K562 (cell line): Measurements from ENCODE around the gene ARMC9.

Experiments
- CHD4 ChIP-seq: fragments of 200-600 bp; sonication (generic); IDR thresholded peaks from 3 replicates; pipeline ENCODE4 v1.6.1; 2012; ENCODE audit warnings: low read depth, mild to moderate bottlenecking, mixed read lengths, low read length, inconsistent platforms; ENCODE audit not compliant: insufficient read depth, insufficient replicate concordance, poor library complexity, severe bottlenecking
- JUND ChIP-seq, 2 experiments: IDR thresholded peaks; 2 replicates in 1 of 2; 3 replicates in 1 of 2; pipeline ENCODE4 v1.6.1; 2011; ENCODE audit warnings: borderline replicate concordance in 2 of 2, low read depth in 2 of 2, low read length in 2 of 2, improper control_type of control experiment in 1 of 2, missing biosample characterization in 1 of 2, missing genetic modification characterization in 1 of 2, missing genetic modification reagents in 1 of 2
- NR1H2 ChIP-seq: sonication (generic); formaldehyde crosslinking; IDR thresholded peaks from 2 replicates; pipeline ENCODE4 v1.4.0; 2020; ENCODE audit warnings: mild to moderate bottlenecking, missing genetic modification reagents
- NR2C2 ChIP-seq, 2 experiments: fragments of 200-800 bp in 1 of 2; sonication (Bioruptor generic) in 1 of 2; sonication (generic) in 1 of 2; formaldehyde crosslinking in 1 of 2; IDR thresholded peaks; 2 replicates each; pipeline versions ENCODE4 v1.6.1 to v1.8.0; 2016 to 2022; ENCODE audit warnings: mild to moderate bottlenecking in 1 of 2, missing compliant biosample characterization in 1 of 2, missing genetic modification characterization in 1 of 2, missing genetic modification reagents in 1 of 2
- POLR2A ChIP-seq: fragments of 450-650 bp; conservative IDR thresholded peaks from 2 replicates; pipeline ENCODE4 v1.6.1; 2016
- SREBF2 ChIP-seq: sonication (generic); formaldehyde crosslinking; IDR thresholded peaks from 2 replicates; pipeline ENCODE4 v1.4.0; 2020; ENCODE audit warnings: mild to moderate bottlenecking, missing genetic modification reagents
- USF2 ChIP-seq: sonication (generic); formaldehyde crosslinking; IDR thresholded peaks from 2 replicates; pipeline ENCODE4 v1.5.0; 2020; ENCODE audit warnings: missing genetic modification reagents
- ZFP1 ChIP-seq: fragments of 450-650 bp; formaldehyde crosslinking; IDR thresholded peaks from 2 replicates; pipeline ENCODE4 v1.4.0; 2020; ENCODE audit warnings: mild to moderate bottlenecking, mixed read lengths
- ZNF23 ChIP-seq: fragments of 250-450 bp; sonication (Bioruptor Pico); IDR thresholded peaks from 2 replicates; pipeline ENCODE4 v1.4.0; 2020; ENCODE audit warnings: mild to moderate bottlenecking

- TF ChIP-seq ZFP1, result no peak
- no peak for TF ChIP-seq NR1H2 (CRISPR knock-in tag)
- no peak for TF ChIP-seq JUND (IDR thresholded peaks at IDR 0.05; ENCODE audit: borderline replicate concordance, low read depth, low read length)
- no peak for TF ChIP-seq JUND (tag; IDR thresholded peaks at IDR 0.05; ENCODE audit: borderline replicate concordance, low read depth, low read length)
- TF ChIP-seq SREBF2, result no peak
- no peak for TF ChIP-seq ZNF23 (CRISPR knock-in tag)
- TF ChIP-seq CHD4, result no peak
- no peak for TF ChIP-seq POLR2A
- no peak for TF ChIP-seq USF2 (CRISPR knock-in tag)
- no peak for TF ChIP-seq NR2C2 (CRISPR knock-in tag; IDR thresholded peaks at IDR 0.05)
- TF ChIP-seq NR2C2 (tag; IDR thresholded peaks at IDR 0.05), result no peak
Observed at GRCh38 chr2:231159306-231159705, 39.1 kb upstream of the ARMC9 start.
